Measurements from ENCODE around the gene ATXN1. TPM values are rescaled to one million over a fixed set of nuclear protein-coding genes. Genes with fewer than 3 reads are reported as not detected.

ATXN1 gene
- total and polyA plus RNA-seq, 2 of the 8 experiments (the other 6 are each of a cell fraction or from before 2014, with no cell fraction given): 1.6 to 4.0 TPM

GRCh38 chr6:16635810-16636602 is 125.3 kb downstream of the ATXN1 start (continued):
- TF ChIP-seq ASH2L (IDR thresholded peaks at IDR 0.05; ENCODE audit: low read length) (no peak), JUN (IDR thresholded peaks at IDR 0.05; ENCODE audit: low read depth, low read length) (no peak), CBX8 (IDR thresholded peaks at IDR 0.05; ENCODE audit: borderline replicate concordance, low read depth, low read length) (no peak), GABPA (IDR thresholded peaks at IDR 0.05; ENCODE audit: borderline replicate concordance, insufficient read depth, low read length) (no peak), KDM4A (IDR thresholded peaks at IDR 0.05; ENCODE audit: low read depth, low read length, severe bottlenecking) (no peak), NRF1 (IDR thresholded peaks at IDR 0.05; ENCODE audit: low read depth, low read length) (no peak), RAD21 (IDR thresholded peaks at IDR 0.05 in 1 of 2, conservative IDR thresholded peaks at IDR 0.05 in 1 of 2; ENCODE audit: low read depth in 2 of 2, low read length in 2 of 2) (no peak), CHD1 (IDR thresholded peaks at IDR 0.05; ENCODE audit: low read depth, low read length) (no peak), TCF12 (IDR thresholded peaks at IDR 0.05; ENCODE audit: low read depth, low read length) (no peak)
